GM12878 (cell line): ENCODE data around the gene PCLO.

ENCODE experiments used
- HDGF ChIP-seq: fragments of 450-650 bp; IDR thresholded peaks from 2 replicates; pipeline ENCODE4 v1.6.1; 2016; ENCODE audit warnings: antibody characterized with exemption
- MEF2B ChIP-seq: fragments of 450-650 bp; IDR thresholded peaks from 2 replicates; pipeline ENCODE4 v1.6.1; 2018; ENCODE audit warnings: mild to moderate bottlenecking, moderate library complexity; ENCODE audit not compliant: partially characterized antibody, poor library complexity, severe bottlenecking
- POLR2A ChIP-seq: IDR thresholded peaks from 2 replicates; pipeline ENCODE4 v1.6.1; 2011; ENCODE audit warnings: low read depth, mild to moderate bottlenecking, low read length
- SMC3 ChIP-seq: IDR thresholded peaks from 2 replicates; pipeline ENCODE4 v1.6.1; 2011; ENCODE audit warnings: low read length, improper control_type of control experiment, borderline replicate concordance
- TF ChIP-seq, protein P1 (sequence below): fragments of 450-650 bp; IDR thresholded peaks from 2 replicates; pipeline ENCODE4 v1.6.1; 2016; ENCODE audit warnings: mild to moderate bottlenecking
- TF ChIP-seq, protein P2 (sequence below), 3 experiments: IDR thresholded peaks in 2 of 3; conservative IDR thresholded peaks in 1 of 3; 2 replicates each; pipeline ENCODE4 v1.5.1; 2011; ENCODE audit warnings: low read depth in 3 of 3, low read length in 3 of 3, mild to moderate bottlenecking in 3 of 3, control low read depth in 2 of 3, moderate library complexity in 2 of 3, inconsistent platforms in 1 of 3, mixed read lengths in 1 of 3; ENCODE audit not compliant: control insufficient read depth in 2 of 3, insufficient read depth in 1 of 3; ENCODE audit errors: extremely low read depth in 1 of 3

DNA sequence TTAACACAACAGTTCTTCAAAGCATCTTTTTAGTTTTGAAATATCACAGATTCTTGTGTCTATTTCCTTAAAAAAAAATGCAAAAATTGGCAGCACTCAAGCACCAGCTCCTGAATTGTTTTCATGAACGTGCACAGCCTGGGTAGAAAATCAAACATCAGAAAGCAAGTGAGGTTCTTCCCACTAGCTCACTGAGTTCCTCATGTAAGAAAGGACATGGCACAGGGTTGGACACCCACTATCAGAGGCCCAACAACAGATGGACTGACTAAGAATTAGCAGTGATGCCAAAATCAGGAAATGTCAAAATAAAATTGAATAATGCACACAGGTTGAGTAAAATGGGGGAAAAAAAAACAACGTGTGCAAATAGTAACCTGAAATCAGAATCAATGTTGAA is 146.8 kb downstream of the PCLO start:
- no peak for TF ChIP-seq POLR2A
- TF ChIP-seq, protein P1, sequence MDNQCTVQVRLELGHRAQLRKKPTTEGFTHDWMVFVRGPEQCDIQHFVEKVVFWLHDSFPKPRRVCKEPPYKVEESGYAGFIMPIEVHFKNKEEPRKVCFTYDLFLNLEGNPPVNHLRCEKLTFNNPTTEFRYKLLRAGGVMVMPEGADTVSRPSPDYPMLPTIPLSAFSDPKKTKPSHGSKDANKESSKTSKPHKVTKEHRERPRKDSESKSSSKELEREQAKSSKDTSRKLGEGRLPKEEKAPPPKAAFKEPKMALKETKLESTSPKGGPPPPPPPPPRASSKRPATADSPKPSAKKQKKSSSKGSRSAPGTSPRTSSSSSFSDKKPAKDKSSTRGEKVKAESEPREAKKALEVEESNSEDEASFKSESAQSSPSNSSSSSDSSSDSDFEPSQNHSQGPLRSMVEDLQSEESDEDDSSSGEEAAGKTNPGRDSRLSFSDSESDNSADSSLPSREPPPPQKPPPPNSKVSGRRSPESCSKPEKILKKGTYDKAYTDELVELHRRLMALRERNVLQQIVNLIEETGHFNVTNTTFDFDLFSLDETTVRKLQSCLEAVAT = no peak
- no peak for TF ChIP-seq MEF2B
- TF ChIP-seq SMC3 = no peak
- TF ChIP-seq, protein P2, sequence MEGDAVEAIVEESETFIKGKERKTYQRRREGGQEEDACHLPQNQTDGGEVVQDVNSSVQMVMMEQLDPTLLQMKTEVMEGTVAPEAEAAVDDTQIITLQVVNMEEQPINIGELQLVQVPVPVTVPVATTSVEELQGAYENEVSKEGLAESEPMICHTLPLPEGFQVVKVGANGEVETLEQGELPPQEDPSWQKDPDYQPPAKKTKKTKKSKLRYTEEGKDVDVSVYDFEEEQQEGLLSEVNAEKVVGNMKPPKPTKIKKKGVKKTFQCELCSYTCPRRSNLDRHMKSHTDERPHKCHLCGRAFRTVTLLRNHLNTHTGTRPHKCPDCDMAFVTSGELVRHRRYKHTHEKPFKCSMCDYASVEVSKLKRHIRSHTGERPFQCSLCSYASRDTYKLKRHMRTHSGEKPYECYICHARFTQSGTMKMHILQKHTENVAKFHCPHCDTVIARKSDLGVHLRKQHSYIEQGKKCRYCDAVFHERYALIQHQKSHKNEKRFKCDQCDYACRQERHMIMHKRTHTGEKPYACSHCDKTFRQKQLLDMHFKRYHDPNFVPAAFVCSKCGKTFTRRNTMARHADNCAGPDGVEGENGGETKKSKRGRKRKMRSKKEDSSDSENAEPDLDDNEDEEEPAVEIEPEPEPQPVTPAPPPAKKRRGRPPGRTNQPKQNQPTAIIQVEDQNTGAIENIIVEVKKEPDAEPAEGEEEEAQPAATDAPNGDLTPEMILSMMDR (IDR thresholded peaks at IDR 0.05 in 2 of 3, conservative IDR thresholded peaks at IDR 0.05 in 1 of 3; ENCODE audit: control insufficient read depth in 2 of 3, extremely low read depth in 1 of 3, insufficient read depth in 1 of 3, low read depth in 3 of 3, low read length in 3 of 3) = no peak
- no peak for TF ChIP-seq HDGF
